Natural killer cell (primary cell): Measurements from ENCODE around the gene ZNF652. TPM values are rescaled to one million over a fixed set of nuclear protein-coding genes. Genes with fewer than 3 reads are reported as not detected.

Experiments used
- ATAC-seq, 3 donors: fragments of 150-1000 bp in 2 of 3; fragments of 200-7000 bp in 1 of 3; cut with Tn5 transposase; 1 replicate in 1 of 3; 2 replicates in 2 of 3; pipeline ENCODE4 v1.10.0; 2021; ENCODE audit warnings: mild to moderate bottlenecking in 2 of 3, moderate library complexity in 2 of 3
- DNase-seq, 2 donors: peaks; one replicate each; pipeline versions ENCODE4 v3.0.0 to v3.0.0-alpha.2; 2013 to 2021; ENCODE audit warnings: mixed read lengths in 1 of 2
- H3K27ac ChIP-seq: one replicate; pipeline ENCODE4 v1.5.1; 2013; ENCODE audit warnings: mild to moderate bottlenecking, low read length
- H3K27me3 ChIP-seq: one replicate; pipeline ENCODE4 v1.6.1; 2013; ENCODE audit warnings: low read length; ENCODE audit not compliant: control insufficient read depth, insufficient read depth
- H3K36me3 ChIP-seq: one replicate; pipeline ENCODE4 v1.6.1; 2013; ENCODE audit warnings: low read length; ENCODE audit not compliant: control insufficient read depth, insufficient read depth
- H3K4me1 ChIP-seq: one replicate; pipeline ENCODE4 v1.6.1; 2013; ENCODE audit warnings: low read length; ENCODE audit not compliant: control insufficient read depth, insufficient read depth
- H3K4me3 ChIP-seq: one replicate; pipeline ENCODE4 v1.5.1; 2013; ENCODE audit warnings: low read length
- H3K9me3 ChIP-seq: one replicate; pipeline ENCODE4 v1.6.1; 2013; ENCODE audit warnings: low read length; ENCODE audit not compliant: control insufficient read depth, insufficient read depth
- H3K27ac Mint-ChIP-seq, 2 donors: one replicate each; pipeline ENCODE4 v1.8.0; 2022; ENCODE audit warnings: mild to moderate bottlenecking in 2 of 2, mixed read lengths in 2 of 2, moderate library complexity in 1 of 2
- H3K27me3 Mint-ChIP-seq, 2 donors: one replicate each; pipeline ENCODE4 v1.8.0; 2022; ENCODE audit warnings: low read depth in 2 of 2, mixed read lengths in 2 of 2
- H3K36me3 Mint-ChIP-seq: one replicate; pipeline ENCODE4 v1.8.0; 2022; ENCODE audit warnings: mixed read lengths
- H3K4me1 Mint-ChIP-seq, 2 donors: one replicate each; pipeline ENCODE4 v1.8.0; 2022; ENCODE audit warnings: mixed read lengths in 2 of 2
- H3K4me3 Mint-ChIP-seq: one replicate; pipeline ENCODE4 v1.8.0; 2022; ENCODE audit warnings: mild to moderate bottlenecking, moderate library complexity, mixed read lengths
- H3K9me3 Mint-ChIP-seq, 2 donors: one replicate each; pipeline ENCODE4 v1.8.0; 2022; ENCODE audit warnings: mixed read lengths in 2 of 2
- CTCF ChIP-seq: fragments of 200-600 bp; IDR thresholded peaks from one replicate; pipeline ENCODE4 v1.8.0; 2022; ENCODE audit warnings: antibody characterized with exemption
- WGBS: methylation state at CpG from one replicate; pipeline ENCODE4 v1.1.7; 2013; ENCODE audit warnings: missing lambda C conversion rate; ENCODE audit not compliant: insufficient coverage; 5-methylcytosine and 5-hydroxymethylcytosine counted together
- intact Hi-C: fragments of 100-400 bp; cut with micrococcal nuclease; formaldehyde crosslinking; loops from one replicate; pipeline ENCODE4 v1.14.2; 2022
- total RNA-seq, 4 donors: library from RNA; stranded (reverse); fragments of 120-200 nt in 1 of 4; gene quantifications; one replicate each; pipeline versions ENCODE4 v1.2.3 to v1.2.4, GENCODE V29; 2013 to 2022

Gene ZNF652
- total RNA-seq, 3 donors from 2014 or later (not counting 1 experiment from before 2014, with no cell fraction given): 53.8 to 79.1 (median 73.3) TPM

- intact Hi-C loops: loop anchor here (2.0 kb wide), 1 partner anchor 14 kb away; no protein-coding TSS in a partner anchor
- Histone ChIP-seq H3K27me3 (no peaks in the 10 kb centered on the region), H3K4me1 (peaks cover 61% of the 10 kb centered on the region), H3K36me3 (no peaks in the 10 kb centered on the region), H3K4me3 (no peak overlapping the region), H3K27ac (peak overlapping the region; percentile 90), H3K9me3 (no peaks in the 10 kb centered on the region)
- Mint-ChIP-seq H3K27me3 (no peaks in the 10 kb centered on the region), H3K36me3 (no peaks in the 10 kb centered on the region), H3K4me3 (peak overlapping the region; percentile 85), H3K9me3 (no peaks in the 10 kb centered on the region), H3K27ac (peak overlapping the region; percentile 97 to 98), H3K4me1 (peaks cover 49 to 53% of the 10 kb centered on the region in 2 donors)
- TF ChIP-seq CTCF: no peak
- 68% methylated on average over 8 of the region's 8 CpGs for WGBS
- no peak for ATAC-seq
- no peak for DNase-seq
Measured at GRCh38 chr17:49388692-49389513, 26.9 kb upstream of the ZNF652 start.

GRCh38 chr17:49388290-49388640 lies 26.2 kb upstream of the ZNF652 start:
- no peaks in the 10 kb centered on the region for H3K27me3 ChIP-seq
- H3K4me1 ChIP-seq: peaks cover 58% of the 10 kb centered on the region
- ATAC-seq (peak; percentile 52 to 74 (median 66)), DNase-seq (peak in 1 of 2 donors; percentile 75)
- Mint-ChIP-seq H3K4me3 (peak overlapping the region; percentile 85), H3K27me3 (no peaks in the 10 kb centered on the region), H3K4me1 (peaks cover 45 to 56% of the 10 kb centered on the region in 2 donors), H3K36me3 (no peaks in the 10 kb centered on the region), H3K9me3 (no peaks in the 10 kb centered on the region), H3K27ac (peak overlapping the region; percentile 97 to 98)
- peak overlapping the region; percentile 90 for H3K27ac ChIP-seq
- H3K9me3 ChIP-seq: no peaks in the 10 kb centered on the region
- TF ChIP-seq CTCF: no peak
- H3K4me3 ChIP-seq: no peak overlapping the region
- intact Hi-C loops: loop anchor here (2.0 kb wide), 1 partner anchor 15 kb away; no protein-coding TSS in a partner anchor
- 6% methylated on average over 6 of the region's 6 CpGs for WGBS
- no peaks in the 10 kb centered on the region for H3K36me3 ChIP-seq

GRCh38 chr17:49387498-49388289 lies 25.6 kb upstream of the ZNF652 start:
- Histone ChIP-seq H3K4me3 (no peak overlapping the region), H3K27me3 (no peaks in the 10 kb centered on the region), H3K4me1 (peaks cover 57% of the 10 kb centered on the region), H3K27ac (peak overlapping the region; percentile 90), H3K9me3 (no peaks in the 10 kb centered on the region), H3K36me3 (no peaks in the 10 kb centered on the region)
- ATAC-seq (peak; percentile 65 to 75 (median 73)), DNase-seq (peak; percentile 33 to 64)
- 31% methylated on average over 10 of the region's 11 CpGs for WGBS
- Mint-ChIP-seq H3K4me3 (peak overlapping the region; percentile 85), H3K4me1 (peaks cover 45 to 56% of the 10 kb centered on the region in 2 donors), H3K27me3 (no peaks in the 10 kb centered on the region), H3K36me3 (no peaks in the 10 kb centered on the region), H3K27ac (peak overlapping the region; percentile 97 to 98), H3K9me3 (no peaks in the 10 kb centered on the region)
- no peak for TF ChIP-seq CTCF
- intact Hi-C loops: loop anchor here (2.0 kb wide), 1 partner anchor 15 kb away; no protein-coding TSS in a partner anchor
